ENCODE results near the gene ZNF81.
"Not testable (repeated sequence)": the region's sequence is repeated elsewhere in the genome, so short reads cannot be mapped to it uniquely, and the experiment has no call there.

Gene ZNF81

DNA sequence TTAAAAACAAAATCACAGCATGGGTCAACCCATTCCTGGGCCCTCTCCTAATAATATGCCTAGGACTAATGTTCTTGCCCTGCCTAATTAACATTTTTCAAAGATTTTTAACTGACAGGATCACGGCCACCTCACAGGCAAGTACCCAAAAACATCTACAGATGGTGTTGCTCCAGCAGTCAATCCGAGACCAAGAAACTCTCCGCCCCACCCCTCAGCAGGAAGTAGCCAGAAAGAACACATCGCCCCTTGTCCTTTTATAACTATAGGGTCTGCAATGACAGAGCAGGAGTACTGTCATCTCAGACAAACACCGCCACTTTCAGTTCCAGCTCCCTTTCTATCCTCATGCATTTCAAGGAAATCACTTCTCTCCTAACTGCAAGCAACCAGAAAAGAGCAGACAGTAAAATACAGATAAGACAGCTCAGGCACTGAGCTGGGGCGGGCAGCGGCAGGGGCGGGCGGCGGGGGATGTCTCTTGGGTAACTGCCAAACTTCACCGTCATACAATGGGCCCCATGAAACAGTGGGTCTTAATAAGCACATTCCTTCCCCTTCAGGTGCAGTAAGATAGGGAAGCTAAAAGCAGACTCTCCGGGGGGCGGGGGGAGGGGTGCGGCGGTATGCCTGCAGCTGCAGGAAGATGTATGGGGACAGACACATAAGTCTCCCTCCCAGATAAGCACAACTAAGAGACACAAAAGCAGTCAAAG lies 99.7 kb downstream of the ZNF81 start:
- no peak for DNase-seq (ENCODE audit: low spot score)

DNA sequence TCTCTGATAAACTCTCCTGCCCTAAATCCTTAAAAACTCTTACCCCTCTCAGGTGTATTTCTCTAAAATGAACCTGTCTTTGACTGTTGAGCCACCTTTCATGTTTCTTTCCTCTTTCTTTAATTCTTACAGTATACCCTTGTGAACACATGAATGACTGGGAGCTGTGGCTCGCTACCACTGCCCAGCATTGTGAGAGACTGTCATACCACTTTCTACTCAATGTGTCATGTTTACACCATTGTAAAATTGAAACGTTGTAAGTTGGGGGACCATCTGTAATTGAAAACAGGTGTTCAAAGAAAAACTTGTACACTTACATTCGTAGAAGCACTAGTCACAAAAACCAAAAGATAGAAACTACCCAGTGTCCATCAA lies 100.2 kb downstream of the ZNF81 start:
- no peak for DNase-seq (ENCODE audit: low spot score)

DNA sequence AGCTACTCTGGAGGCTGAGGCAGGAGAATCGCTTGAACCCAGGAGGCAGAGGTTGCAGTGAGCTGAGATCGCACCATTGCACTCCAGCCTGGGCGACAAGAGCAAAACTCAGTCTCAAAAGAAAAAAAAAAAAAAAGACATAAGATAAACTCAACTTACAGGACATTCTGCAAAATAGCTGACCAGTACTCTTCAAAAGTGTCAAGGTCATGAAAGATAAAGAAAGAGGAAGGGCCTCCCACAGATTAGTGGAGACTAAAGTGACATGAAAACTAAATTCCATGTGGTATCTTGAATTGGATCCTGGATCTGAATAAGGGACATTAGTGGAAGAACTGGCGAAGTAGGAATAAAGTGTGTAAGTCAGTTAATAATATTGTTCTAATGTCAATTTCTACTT lies 103.7 kb downstream of the ZNF81 start:
- DNase-seq (ENCODE audit: low spot score) = no peak

DNA sequence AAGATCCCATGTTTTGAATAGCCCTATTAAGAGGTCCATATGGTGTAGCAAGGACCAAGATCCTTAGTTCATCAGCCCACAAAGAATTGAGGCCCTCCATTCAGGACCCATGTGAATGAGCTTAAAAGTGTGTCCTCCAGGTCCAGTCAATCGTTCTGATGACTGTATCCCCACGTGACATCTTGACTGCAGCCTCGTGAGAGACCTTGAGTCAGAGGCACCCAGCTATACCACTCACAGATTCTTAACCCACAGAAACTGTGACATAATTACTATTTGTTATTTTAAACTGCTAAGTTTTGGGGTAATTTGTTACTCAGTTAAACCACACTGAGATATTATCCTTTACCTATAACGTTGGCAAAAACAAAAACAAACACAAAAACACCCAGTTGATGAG lies 104.7 kb downstream of the ZNF81 start:
- peak; percentile 34 for DNase-seq (ENCODE audit: low spot score)

DNA sequence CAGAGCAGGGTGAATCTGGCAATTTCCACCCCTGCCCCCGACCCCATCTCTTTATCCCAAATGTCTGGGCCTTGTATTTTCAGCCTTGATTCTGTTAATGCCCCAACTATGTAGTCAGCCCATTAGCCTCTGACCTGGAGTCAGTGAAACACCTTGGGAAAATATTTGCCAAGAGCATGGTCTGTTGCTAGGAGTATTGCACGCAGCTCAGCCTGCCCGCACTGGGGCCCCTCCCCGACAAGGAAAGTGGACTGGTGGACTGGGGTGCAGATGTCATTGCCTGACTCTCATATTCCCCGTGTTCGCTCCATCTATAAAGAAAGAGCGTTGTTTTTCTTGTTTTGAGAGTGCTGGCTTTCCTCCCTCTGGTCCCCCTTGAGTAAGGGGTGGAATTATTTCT lies 118.6 kb downstream of the ZNF81 start:
- DNase-seq (ENCODE audit: low spot score) = not testable (repeated sequence)

DNA sequence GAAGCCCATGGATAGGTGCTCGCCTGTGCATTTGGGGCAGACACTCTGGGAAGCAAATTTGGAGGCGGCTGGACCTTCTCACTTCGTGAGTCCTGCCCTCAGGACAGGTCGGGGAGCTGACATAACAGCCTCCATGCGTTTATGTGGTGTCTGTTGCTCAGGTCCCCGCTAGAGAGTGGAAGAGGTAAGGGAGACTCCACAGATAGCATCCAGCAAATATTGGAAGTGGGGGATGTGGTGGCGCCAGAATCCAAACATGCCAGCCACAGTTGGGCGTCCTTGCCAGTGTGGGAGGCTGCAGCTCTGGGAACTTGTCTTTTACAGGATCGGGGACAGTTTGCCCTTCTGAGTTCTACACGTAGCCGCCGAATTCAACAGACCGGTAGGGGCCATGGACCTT lies 119.3 kb downstream of the ZNF81 start:
- DNase-seq (ENCODE audit: low spot score) = no peak

DNA sequence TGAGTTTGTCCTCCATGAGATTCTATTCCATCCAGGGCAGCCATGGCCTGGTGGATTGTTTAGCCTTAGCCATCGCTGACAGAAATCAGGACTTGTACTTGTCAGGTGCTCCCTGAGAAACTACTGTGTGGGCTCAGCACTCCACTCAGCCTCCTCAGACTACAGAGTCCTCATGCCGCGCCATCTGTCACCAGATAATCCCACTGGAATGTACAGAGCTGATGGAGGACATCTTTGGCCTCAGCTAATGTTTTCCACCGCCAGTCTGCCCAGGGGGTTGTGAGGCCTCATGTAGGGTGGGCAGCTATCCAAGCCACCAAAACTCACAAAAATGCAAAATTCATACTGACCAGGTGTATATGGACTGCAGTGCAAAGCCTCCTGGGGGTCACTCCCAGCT lies 121.5 kb downstream of the ZNF81 start:
- not testable (repeated sequence) for DNase-seq (ENCODE audit: low spot score)

DNA sequence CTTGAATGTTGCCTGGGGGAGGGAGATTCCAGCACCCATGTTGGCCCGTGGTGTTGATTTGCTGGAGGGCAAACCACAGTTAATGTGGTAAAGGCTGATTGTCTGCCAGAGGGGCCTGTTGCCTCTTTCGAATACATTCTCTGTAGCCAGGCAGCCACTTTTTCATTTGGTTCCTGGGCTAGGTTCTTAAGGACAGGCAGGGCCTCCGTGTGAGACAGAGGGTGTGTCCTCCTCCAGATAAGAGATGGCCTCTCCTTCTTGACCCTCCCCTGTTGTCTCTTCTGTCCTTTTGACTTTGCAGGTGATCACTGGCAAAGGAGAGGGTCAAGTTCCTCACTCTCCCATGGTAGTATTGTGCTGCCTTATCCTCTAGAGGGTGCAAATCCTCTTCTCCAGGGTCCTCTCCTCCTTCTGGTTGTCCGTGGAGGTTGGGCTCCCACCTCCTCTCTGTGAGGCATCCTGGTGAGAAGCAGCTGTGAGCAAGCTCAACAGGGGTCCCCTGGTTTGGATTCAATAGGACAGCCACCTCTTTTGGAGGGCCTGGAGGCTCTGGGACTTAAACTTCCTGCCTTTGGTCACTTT lies 122.2 kb downstream of the ZNF81 start:
- peak; percentile 35 for DNase-seq (ENCODE audit: low spot score)

DNA sequence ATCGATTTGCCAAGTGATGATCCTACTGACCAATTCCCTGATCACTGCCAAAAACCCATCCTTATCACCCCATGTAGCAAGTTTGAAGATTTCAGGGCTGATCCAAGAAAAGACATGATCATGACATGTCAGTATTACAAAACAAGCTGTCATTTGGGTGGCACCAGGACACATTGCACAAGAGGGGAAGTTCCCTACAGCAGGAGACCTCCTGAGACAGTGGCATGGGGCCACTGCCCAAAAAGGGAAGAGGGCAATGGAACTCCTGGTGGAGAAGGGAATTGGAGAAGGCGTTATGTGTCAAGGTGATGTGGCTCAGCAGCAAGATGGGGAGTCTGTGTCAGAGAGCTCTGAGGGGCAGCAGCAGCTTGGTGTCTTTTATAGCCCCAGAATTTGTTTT lies 123.7 kb downstream of the ZNF81 start:
- no peak for DNase-seq (ENCODE audit: low spot score)

DNA sequence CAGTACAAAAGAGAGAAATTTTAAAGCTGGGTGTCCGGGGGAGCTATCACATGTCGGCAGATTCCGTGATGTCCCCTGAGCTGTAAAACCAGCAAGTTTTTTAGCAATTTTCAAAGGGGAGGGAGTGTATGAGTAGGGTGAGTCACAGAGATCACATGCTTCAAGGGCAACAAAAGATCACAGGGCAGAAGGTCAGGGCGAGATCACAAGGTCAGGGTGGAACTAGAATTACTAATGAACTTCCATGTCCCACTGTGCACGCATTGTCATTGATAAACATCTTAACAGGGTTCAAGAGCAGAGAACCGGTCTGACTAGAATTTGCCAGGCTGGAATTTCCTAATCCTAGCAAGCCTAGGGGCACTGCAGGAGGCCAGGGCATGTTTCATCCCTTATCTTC lies 125.1 kb downstream of the ZNF81 start:
- not testable (repeated sequence) for DNase-seq (ENCODE audit: low spot score)

DNA sequence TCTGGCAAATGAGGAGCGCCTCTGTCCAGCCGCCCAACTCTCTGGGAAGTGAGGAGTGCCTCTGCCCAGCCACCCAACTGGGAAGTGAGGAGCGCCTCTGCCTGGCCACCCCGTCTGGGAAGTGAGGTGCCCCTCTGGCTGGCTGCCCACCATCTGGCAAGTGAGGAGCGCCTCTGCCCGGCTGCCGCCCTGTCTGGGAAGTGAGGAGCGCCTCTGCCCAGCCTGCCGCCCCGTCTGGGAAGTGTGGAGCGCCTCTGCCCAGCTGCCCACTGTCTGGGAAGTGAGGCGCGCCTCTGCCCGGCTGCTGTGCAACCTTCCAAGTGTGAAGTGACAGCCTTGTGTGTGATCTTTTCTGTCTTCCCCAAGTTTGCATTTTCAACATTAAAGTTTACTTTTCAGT lies 128.8 kb downstream of the ZNF81 start:
- not testable (repeated sequence) for DNase-seq (ENCODE audit: low spot score)

Measured in RKO (cell line).